ENCODE results near the gene PDSS1. TPM values are rescaled to one million over a fixed set of nuclear protein-coding genes. Genes with fewer than 3 reads are reported as not detected.
"Not testable (repeated sequence)": the region's sequence is repeated elsewhere in the genome, so short reads cannot be mapped to it uniquely, and the experiment has no call there.

The PDSS1 gene
- total RNA-seq, 1 experiment from 2014 or later, result 14.3 TPM

DNA sequence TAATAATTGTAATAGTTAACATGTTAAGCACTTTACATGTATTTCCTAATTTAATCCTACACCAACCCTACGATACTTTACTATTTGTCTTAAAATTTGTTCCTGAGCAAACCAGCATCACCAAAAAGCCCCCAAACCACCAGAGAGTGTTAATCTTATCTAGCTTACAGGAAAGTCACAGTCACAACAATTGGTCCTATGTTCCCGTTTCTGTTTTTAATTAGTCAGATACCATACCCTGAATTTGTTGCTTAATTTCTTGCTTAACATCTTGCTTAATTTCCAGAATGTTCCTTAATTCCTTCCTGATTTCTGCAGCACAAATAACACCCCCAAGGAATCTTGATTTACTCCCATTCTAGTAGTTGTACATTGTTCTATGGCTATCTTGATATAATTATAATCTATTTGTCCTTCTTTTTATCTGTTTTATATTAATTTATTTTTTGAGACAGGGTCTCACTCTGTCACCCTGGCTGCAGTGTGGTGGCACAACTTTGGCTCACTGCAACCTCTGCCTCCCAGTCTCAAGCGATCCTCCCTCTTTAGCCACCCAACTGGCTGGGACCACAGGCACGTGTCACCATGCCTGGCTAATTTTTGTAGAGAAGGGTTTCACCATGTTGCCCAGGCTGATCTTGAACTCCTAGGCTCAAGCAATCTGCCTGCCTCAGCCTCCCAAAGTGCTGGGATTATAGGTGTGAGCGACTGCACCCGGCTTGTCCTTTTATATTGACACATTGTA, 6.6 kb upstream of the PDSS1 start:
- H3K9me3 Mint-ChIP-seq (ENCODE audit: unreplicated experiment), result no peaks in the 10 kb centered on the region
- H3K27me3 Mint-ChIP-seq (ENCODE audit: insufficient read depth, unreplicated experiment), result peaks cover 18% of the 10 kb centered on the region
- no peak overlapping the region for H3K27ac Mint-ChIP-seq (ENCODE audit: low read depth, unreplicated experiment)
- intact Hi-C loops (cut with micrococcal nuclease), result loop anchor here (10.0 kb wide), 1 partner anchor 356 kb away; no protein-coding TSS in a partner anchor
- DNase-seq (ENCODE audit: unreplicated experiment), result no peak
- TF ChIP-seq, protein P1, sequence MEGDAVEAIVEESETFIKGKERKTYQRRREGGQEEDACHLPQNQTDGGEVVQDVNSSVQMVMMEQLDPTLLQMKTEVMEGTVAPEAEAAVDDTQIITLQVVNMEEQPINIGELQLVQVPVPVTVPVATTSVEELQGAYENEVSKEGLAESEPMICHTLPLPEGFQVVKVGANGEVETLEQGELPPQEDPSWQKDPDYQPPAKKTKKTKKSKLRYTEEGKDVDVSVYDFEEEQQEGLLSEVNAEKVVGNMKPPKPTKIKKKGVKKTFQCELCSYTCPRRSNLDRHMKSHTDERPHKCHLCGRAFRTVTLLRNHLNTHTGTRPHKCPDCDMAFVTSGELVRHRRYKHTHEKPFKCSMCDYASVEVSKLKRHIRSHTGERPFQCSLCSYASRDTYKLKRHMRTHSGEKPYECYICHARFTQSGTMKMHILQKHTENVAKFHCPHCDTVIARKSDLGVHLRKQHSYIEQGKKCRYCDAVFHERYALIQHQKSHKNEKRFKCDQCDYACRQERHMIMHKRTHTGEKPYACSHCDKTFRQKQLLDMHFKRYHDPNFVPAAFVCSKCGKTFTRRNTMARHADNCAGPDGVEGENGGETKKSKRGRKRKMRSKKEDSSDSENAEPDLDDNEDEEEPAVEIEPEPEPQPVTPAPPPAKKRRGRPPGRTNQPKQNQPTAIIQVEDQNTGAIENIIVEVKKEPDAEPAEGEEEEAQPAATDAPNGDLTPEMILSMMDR (IDR thresholded peaks at IDR 0.05; ENCODE audit: unreplicated experiment), result no peak
- no peaks in the 10 kb centered on the region for H3K4me1 Mint-ChIP-seq (ENCODE audit: insufficient read depth, unreplicated experiment)
- POLR2A ChIA-PET, result no interaction called here
- BruUV-seq (replicated peaks), result no TSS peak
- H3K36me3 Mint-ChIP-seq (ENCODE audit: insufficient read depth, unreplicated experiment), result no peaks in the 10 kb centered on the region
- CTCF ChIA-PET, result no interaction called here
- no peak overlapping the region for H3K4me3 Mint-ChIP-seq (ENCODE audit: unreplicated experiment)

DNA sequence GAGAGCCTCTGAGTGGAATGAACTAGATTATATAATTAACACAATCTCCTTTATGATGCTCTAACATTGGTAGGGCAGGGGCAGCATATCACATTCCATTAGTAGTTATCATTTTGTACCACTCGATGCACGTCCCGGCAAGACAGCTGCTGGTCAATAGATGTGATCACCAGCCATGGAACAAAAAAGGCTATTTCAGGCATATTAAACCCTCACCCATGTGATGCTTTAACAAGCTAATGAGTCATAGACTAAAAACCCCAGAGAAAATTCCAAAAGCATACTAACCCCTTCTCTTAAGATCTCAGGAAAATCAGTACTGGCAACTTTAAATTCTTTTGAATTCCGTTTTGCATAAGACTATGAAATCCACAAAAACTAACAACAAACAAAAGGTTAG, 3.0 kb upstream of the PDSS1 start:
- peaks cover 17% of the 10 kb centered on the region for H3K27me3 Mint-ChIP-seq (ENCODE audit: insufficient read depth, unreplicated experiment)
- H3K27ac Mint-ChIP-seq (ENCODE audit: low read depth, unreplicated experiment); BruUV-seq (replicated peaks); H3K4me1 Mint-ChIP-seq (ENCODE audit: insufficient read depth, unreplicated experiment); H3K36me3 Mint-ChIP-seq (ENCODE audit: insufficient read depth, unreplicated experiment); DNase-seq (ENCODE audit: unreplicated experiment); H3K9me3 Mint-ChIP-seq (ENCODE audit: unreplicated experiment); H3K4me3 Mint-ChIP-seq (ENCODE audit: unreplicated experiment); POLR2A ChIA-PET: not testable (repeated sequence)
- CTCF ChIA-PET, result interaction anchor here (1.4 kb wide), 1 partner anchor 9 kb away, joined by 4 read pairs; no protein-coding TSS in a partner anchor
- intact Hi-C loops (cut with micrococcal nuclease), result loop anchor here (10.0 kb wide), 1 partner anchor 360 kb away; no protein-coding TSS in a partner anchor

DNA sequence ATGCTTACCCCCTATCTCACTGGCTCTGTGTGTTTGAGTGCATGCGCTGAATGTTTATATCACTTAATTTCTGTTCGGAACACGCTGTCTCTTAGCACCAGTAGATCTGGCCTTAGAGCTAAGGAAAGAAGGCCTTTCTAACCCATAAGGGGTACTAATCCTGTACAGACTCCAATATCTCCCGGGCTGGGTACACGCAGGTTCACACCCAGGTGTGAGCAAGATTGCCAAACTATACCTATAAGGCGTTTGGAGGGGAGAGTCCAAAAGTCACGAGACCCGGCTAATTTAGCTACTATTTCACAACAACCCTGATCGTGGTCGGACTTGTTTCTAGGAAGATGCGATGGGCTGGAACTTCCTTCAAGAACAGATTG, 727 bp upstream of the PDSS1 start:
- TF ChIP-seq, protein P1 (IDR thresholded peaks at IDR 0.05; ENCODE audit: unreplicated experiment), result no peak
- H3K36me3 Mint-ChIP-seq (ENCODE audit: insufficient read depth, unreplicated experiment), result no peaks in the 10 kb centered on the region
- DNase-seq (ENCODE audit: unreplicated experiment), result peak; percentile 87
- H3K27me3 Mint-ChIP-seq (ENCODE audit: insufficient read depth, unreplicated experiment), result no peaks in the 10 kb centered on the region
- H3K9me3 Mint-ChIP-seq (ENCODE audit: unreplicated experiment), result no peaks in the 10 kb centered on the region
- H3K27ac Mint-ChIP-seq (ENCODE audit: low read depth, unreplicated experiment), result peak overlapping the region; percentile 95
- intact Hi-C loops (cut with micrococcal nuclease), result loop anchor here (5.0 to 10.0 kb wide), 2 partner anchors 89 to 362 kb away; no protein-coding TSS in a partner anchor
- CTCF ChIA-PET, result interaction anchor here (0.6 to 1.8 kb wide), 3 partner anchors 11 to 185 kb away, joined by 3 to 12 read pairs (median 5); no protein-coding TSS in a partner anchor
- BruUV-seq (replicated peaks), result TSS peak; percentile 88
- H3K4me1 Mint-ChIP-seq (ENCODE audit: insufficient read depth, unreplicated experiment), result peaks cover 13% of the 10 kb centered on the region
- peak overlapping the region; percentile 98 for H3K4me3 Mint-ChIP-seq (ENCODE audit: unreplicated experiment)
- POLR2A ChIA-PET, result interaction anchor here (0.7 to 2.9 kb wide), 17 partner anchors 9 to 185 kb away, joined by 3 to 12 read pairs (median 4); partner anchors contain the start of gene ABI1

DNA sequence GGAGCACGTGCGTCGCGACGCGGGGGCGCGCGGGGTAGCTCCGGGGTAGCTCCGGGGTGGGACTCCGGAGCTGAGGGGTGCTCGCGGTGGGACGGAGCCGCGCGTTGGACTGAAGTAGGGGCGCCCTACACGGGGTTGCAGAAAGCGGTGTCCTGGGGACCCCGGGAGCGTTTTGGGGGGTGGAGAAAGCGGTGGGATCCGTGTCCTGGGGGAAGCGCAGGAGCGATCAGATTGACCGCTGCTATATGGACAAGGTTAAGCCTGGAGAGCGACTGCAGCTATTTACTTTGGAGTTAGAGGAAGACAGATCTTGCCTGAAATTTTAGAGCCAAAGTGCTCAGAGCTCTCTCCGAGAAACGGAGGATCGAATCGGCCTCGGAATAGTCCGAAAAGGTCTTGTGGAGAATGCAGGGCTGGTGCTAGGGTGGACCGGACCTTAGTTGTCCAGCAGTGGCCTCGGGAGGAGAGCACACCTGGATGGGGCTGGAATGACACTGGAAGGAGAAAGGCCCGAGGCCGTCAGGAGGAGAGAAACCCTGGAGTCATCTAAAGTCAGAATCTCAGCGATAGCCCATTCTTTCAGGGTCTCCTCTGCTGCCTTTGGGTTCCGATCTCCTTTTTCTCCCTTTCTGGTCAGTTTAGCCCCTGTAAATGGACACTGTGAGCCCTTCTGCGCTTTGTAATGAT, 564 bp downstream of the PDSS1 start:
- H3K27ac Mint-ChIP-seq (ENCODE audit: low read depth, unreplicated experiment), result peak overlapping the region; percentile 95
- peak; percentile 25 for DNase-seq (ENCODE audit: unreplicated experiment)
- H3K9me3 Mint-ChIP-seq (ENCODE audit: unreplicated experiment), result no peaks in the 10 kb centered on the region
- intact Hi-C loops (cut with micrococcal nuclease), result loop anchor here (5.0 to 10.0 kb wide), 2 partner anchors 91 to 363 kb away; no protein-coding TSS in a partner anchor
- CTCF ChIA-PET, result interaction anchor here (0.6 to 1.8 kb wide), 3 partner anchors 12 to 1194 kb away, joined by 3 to 12 read pairs (median 3); no protein-coding TSS in a partner anchor
- no peaks in the 10 kb centered on the region for H3K27me3 Mint-ChIP-seq (ENCODE audit: insufficient read depth, unreplicated experiment)
- no peaks in the 10 kb centered on the region for H3K36me3 Mint-ChIP-seq (ENCODE audit: insufficient read depth, unreplicated experiment)
- POLR2A ChIA-PET, result interaction anchor here (1.6 to 2.9 kb wide), 4 partner anchors 15 to 183 kb away, joined by 3 to 12 read pairs (median 6); no protein-coding TSS in a partner anchor
- BruUV-seq (replicated peaks), result no TSS peak
- H3K4me3 Mint-ChIP-seq (ENCODE audit: unreplicated experiment), result peak overlapping the region; percentile 98
- peaks cover 13% of the 10 kb centered on the region for H3K4me1 Mint-ChIP-seq (ENCODE audit: insufficient read depth, unreplicated experiment)
- TF ChIP-seq, protein P1 (IDR thresholded peaks at IDR 0.05; ENCODE audit: unreplicated experiment), result no peak
